K562 (cell line): ENCODE data around the gene POLR3GL. TPM values are rescaled to one million over a fixed set of nuclear protein-coding genes. Genes with fewer than 3 reads are reported as not detected.

Experiments
- ATAC-seq: fragments of 200-7000 bp; cut with Tn5 transposase; 3 replicates; pipeline ENCODE4 v1.9.1; 2020; ENCODE audit warnings: moderate library complexity
- BruUV-seq: library from RNA; stranded (reverse); fragments of 400-500 nt; replicated peaks from 2 replicates; lab custom pipeline; 2021; lab: Mats Ljungman, UMichigan
- CTCF ChIA-PET: fragments of 300-600 bp; formaldehyde crosslinking; extraction: SDS; loops from one replicate; lab custom pipeline; 2021; ENCODE audit warnings: low intra/inter-chr PET ratio; lab: Yijun Ruan, JAX
- POLR2A ChIA-PET: fragments of 300-600, 350-650 bp; sonication (Branson Sonifier 250); formaldehyde crosslinking; extraction: SDS; loops from one replicate; lab custom pipeline; 2021; ENCODE audit warnings: antibody characterized with exemption, inconsistent platforms; lab: Yijun Ruan, JAX
- DNase-seq, 4 experiments: peaks; one replicate each; pipeline versions ENCODE4 v3.0.0 to v3.0.0-alpha.2; 2011 to 2018; ENCODE audit warnings: low spot score in 3 of 4, mixed read lengths in 3 of 4; ENCODE audit errors: extremely low read depth in 1 of 4
- FAIRE-seq: peaks from 2 replicates; lab custom pipeline; 2011; peaks lifted over from hg19 to GRCh38; lab: Jason Lieb, UNC
- H2AFZ ChIP-seq: 2 replicates; pipeline ENCODE4 v1.6.0; 2011; ENCODE audit warnings: low read depth, low read length, control low read depth, inconsistent platforms
- H3K27ac ChIP-seq: fragments of 200-600 bp; 3 replicates; pipeline ENCODE4 v1.8.0; 2011; ENCODE audit warnings: low read depth, mild to moderate bottlenecking, control low read depth, inconsistent platforms, low read length, moderate library complexity, mixed read lengths; ENCODE audit errors: extremely low read depth
- H3K27me3 ChIP-seq, 2 experiments: fragments of 300-600 bp in 1 of 2; 2 replicates in 1 of 2; 3 replicates in 1 of 2; pipeline versions ENCODE4 v1.6.0 to v1.8.0; 2011; ENCODE audit warnings: inconsistent platforms in 2 of 2, low read length in 2 of 2, mild to moderate bottlenecking in 1 of 2, mixed read lengths in 1 of 2, moderate library complexity in 1 of 2; ENCODE audit not compliant: control insufficient read depth in 2 of 2, insufficient read depth in 2 of 2
- H3K36me3 ChIP-seq: fragments of 300-600 bp; 3 replicates; pipeline ENCODE4 v1.8.0; 2011; ENCODE audit warnings: mild to moderate bottlenecking, low read length, inconsistent platforms; ENCODE audit not compliant: control insufficient read depth, insufficient read depth
- H3K4me1 ChIP-seq, 2 experiments: fragments of 200-600 bp in 1 of 2; replicated peaks in 1 of 2; 2 replicates in 1 of 2; 3 replicates in 1 of 2; pipeline versions ENCODE4 v1.5.1 to v1.8.0; 2011; ENCODE audit warnings: inconsistent platforms in 2 of 2, low read length in 2 of 2, mild to moderate bottlenecking in 1 of 2, mixed read lengths in 1 of 2, moderate library complexity in 1 of 2; ENCODE audit not compliant: control insufficient read depth in 2 of 2, insufficient read depth in 2 of 2
- H3K4me2 ChIP-seq: 2 replicates; pipeline ENCODE4 v1.6.1; 2011; ENCODE audit warnings: low read length, control low read depth, inconsistent platforms, mixed read lengths; ENCODE audit not compliant: insufficient read depth
- H3K4me3 ChIP-seq: fragments of 200-600 bp; sonication (generic), shearing (Covaris generic); 2 replicates; pipeline ENCODE4 v1.5.1; 2016; ENCODE audit warnings: control low read depth, inconsistent platforms
- H3K79me2 ChIP-seq: fragments of 200-600 bp; 3 replicates; pipeline ENCODE4 v1.8.0; 2011; ENCODE audit warnings: low read length, inconsistent platforms; ENCODE audit not compliant: control insufficient read depth, insufficient read depth
- H3K9ac ChIP-seq, 2 experiments: 2 replicates each; pipeline versions ENCODE4 v1.6.0 to v1.6.1; 2011; ENCODE audit warnings: low read depth in 2 of 2, low read length in 2 of 2, control low read depth in 1 of 2, inconsistent platforms in 1 of 2, mild to moderate bottlenecking in 1 of 2, mixed read lengths in 1 of 2; ENCODE audit not compliant: insufficient read depth in 1 of 2
- H3K9me1 ChIP-seq: one replicate; pipeline ENCODE4 v1.6.0; 2011; ENCODE audit warnings: inconsistent platforms, mild to moderate bottlenecking, low read length, moderate library complexity; ENCODE audit not compliant: control insufficient read depth, insufficient read depth
- H3K9me3 ChIP-seq: replicated peaks from 2 replicates; pipeline ENCODE4 v1.5.1; 2011; ENCODE audit warnings: low read depth, low read length, inconsistent platforms; ENCODE audit not compliant: control insufficient read depth, insufficient read depth
- H4K20me1 ChIP-seq: replicated peaks from 2 replicates; pipeline ENCODE4 v1.6.1; 2011; ENCODE audit warnings: low read length, inconsistent platforms, mixed read lengths; ENCODE audit not compliant: control insufficient read depth, insufficient read depth
- C11orf30 ChIP-seq: fragments of 450-650 bp; IDR thresholded peaks from 2 replicates; pipeline ENCODE4 v1.6.1; 2016; ENCODE audit warnings: low read depth, mild to moderate bottlenecking
- CBFB ChIP-seq: sonication (generic); formaldehyde crosslinking; IDR thresholded peaks from 2 replicates; pipeline ENCODE4 v1.4.0; 2020; ENCODE audit warnings: mild to moderate bottlenecking, missing genetic modification reagents
- CBX1 ChIP-seq: sonication (generic); IDR thresholded peaks from 2 replicates; pipeline ENCODE4 v1.6.1; 2016; ENCODE audit warnings: antibody characterized with exemption, low read depth, mild to moderate bottlenecking
- GTF2E2 ChIP-seq: fragments of 200-800 bp; sonication (Bioruptor generic); IDR thresholded peaks from 2 replicates; pipeline ENCODE4 v1.6.1; 2016; ENCODE audit warnings: missing genetic modification characterization, missing compliant biosample characterization
- PML ChIP-seq: IDR thresholded peaks from 2 replicates; pipeline ENCODE4 v1.6.1; 2012; ENCODE audit warnings: low read length, inconsistent platforms
- RBFOX2 ChIP-seq: fragments of 200-400 bp; formaldehyde crosslinking; IDR thresholded peaks from 2 replicates; pipeline ENCODE4 v1.6.1; 2017; ENCODE audit warnings: low read depth, mild to moderate bottlenecking, low read length, moderate library complexity
- SNAPC5 ChIP-seq: fragments of 250-450 bp; sonication (Bioruptor Pico); IDR thresholded peaks from 2 replicates; pipeline ENCODE4 v1.8.0; 2021; ENCODE audit warnings: moderate library complexity, mild to moderate bottlenecking, inconsistent platforms
- SNRNP70 ChIP-seq: fragments of 200-400 bp; formaldehyde crosslinking; optimal IDR thresholded peaks from 2 replicates; pipeline ENCODE3; 2017; ENCODE audit warnings: low read depth, low read length
- TBL1XR1 ChIP-seq, 2 experiments: IDR thresholded peaks; 2 replicates each; pipeline ENCODE4 v1.6.1; 2012; ENCODE audit warnings: improper control_type of control experiment in 2 of 2, low read length in 2 of 2, mild to moderate bottlenecking in 1 of 2
- TCF3 ChIP-seq: sonication (generic); formaldehyde crosslinking; IDR thresholded peaks from 2 replicates; pipeline ENCODE4 v1.4.0; 2020; ENCODE audit warnings: mild to moderate bottlenecking, missing genetic modification reagents
- XRCC3 ChIP-seq: fragments of 450-650 bp; IDR thresholded peaks from 2 replicates; pipeline ENCODE4 v1.6.1; 2017; ENCODE audit warnings: mild to moderate bottlenecking, moderate library complexity
- ZNF384 ChIP-seq: IDR thresholded peaks from 2 replicates; pipeline ENCODE4 v1.6.1; 2012; ENCODE audit warnings: low read depth, low read length, improper control_type of control experiment
- ZNF785 ChIP-seq: fragments of 250-450 bp; sonication (Bioruptor Pico); IDR thresholded peaks from 2 replicates; pipeline ENCODE4 v1.4.0; 2020; ENCODE audit warnings: mild to moderate bottlenecking
- WGBS: fragments of 100-300 bp; shearing (Covaris generic); methylation state at CpG from one replicate; pipeline ENCODE4 v1.1.6; 2016; ENCODE audit warnings: low coverage, mixed read lengths; ENCODE audit not compliant: insufficient coverage; ENCODE audit errors: missing lambda C conversion rate; 5-methylcytosine and 5-hydroxymethylcytosine counted together
- in situ Hi-C: fragments of 300-500 bp; cut with MboI; formaldehyde crosslinking; loops from 4 replicates; pipeline ENCODE4 v1.15.0; 2018; ENCODE audit warnings: inconsistent platforms, mixed read lengths
- intact Hi-C: fragments of 100-400 bp; cut with micrococcal nuclease; formaldehyde crosslinking; loops from 2 replicates; pipeline ENCODE4 v1.14.2; 2022
- polyA plus RNA-seq, 8 experiments: library from polyadenylated mRNA; depleted of rRNA in 4 of 8; stranded (reverse) in 5 of 8; unstranded in 3 of 8; fragments of >200 nt; fragmentation: Nextera tagmentation in 2 of 8; fragmentation: Illumina TruSeq in 1 of 8; extraction: Ambion mirVana in 2 of 8; extraction: Trizol in 1 of 8; gene quantifications; 2 replicates each; pipeline versions ENCODE4 v1.2.1 to v1.2.3, GENCODE V29; 2011 to 2014; ENCODE audit warnings: inconsistent platforms in 1 of 8, missing spikeins in 1 of 8
- total RNA-seq, 7 experiments: library from RNA; depleted of rRNA in 6 of 7; stranded (reverse); fragments of >200 nt in 6 of 7; fragmentation: Illumina TruSeq in 2 of 7; extraction: Trizol in 2 of 7; gene quantifications; 2 replicates each; pipeline versions ENCODE4 v1.2.1 to v1.2.3, GENCODE V29; 2011 to 2021; ENCODE audit warnings: low replicate concordance in 1 of 7
- TF ChIP-seq, protein P1 (sequence below): sonication (generic); formaldehyde crosslinking; IDR thresholded peaks from 2 replicates; pipeline ENCODE4 v1.8.0; 2022; ENCODE audit warnings: mild to moderate bottlenecking, missing genetic modification reagents

The POLR3GL gene
- total and polyA plus RNA-seq, 9 of the 15 experiments (the other 6 are each of a cell fraction or from before 2014, with no cell fraction given), result 14.6 to 48.4 (median 38.2) TPM

DNA sequence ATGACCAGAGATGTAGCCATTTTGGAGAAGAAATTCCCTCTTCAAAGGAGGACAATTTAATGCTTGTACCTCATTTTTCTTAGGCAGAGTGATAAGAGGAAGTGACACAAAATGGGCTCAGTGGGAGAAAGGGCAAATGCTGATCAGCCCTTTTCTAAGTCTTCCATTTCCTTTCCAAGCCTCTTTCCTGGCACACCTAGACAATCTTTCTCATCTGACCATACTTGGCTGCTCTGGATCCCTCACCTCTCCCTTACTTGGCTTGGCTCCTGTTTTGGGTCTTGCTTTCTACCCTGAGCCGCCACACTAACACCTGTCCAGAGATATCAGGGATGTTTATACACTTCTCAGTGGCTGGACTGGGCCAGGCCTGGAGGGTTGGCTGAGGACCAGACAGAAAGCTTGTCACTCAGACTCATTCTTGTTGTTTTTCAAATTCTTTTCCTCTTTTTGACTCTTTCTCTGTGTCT lies 18.8 kb downstream of the POLR3GL start (continued):
- TF ChIP-seq SNAPC5 (CRISPR knock-in tag) (no peak), RBFOX2 (no peak), C11orf30 (peak; percentile 40; the same call in 1 of the 2 replicates), CBFB (CRISPR knock-in tag) (no peak), ZNF384 (no peak), XRCC3 (no peak), TCF3 (CRISPR knock-in tag) (no peak), PML (no peak), SNRNP70 (no peak), ZNF785 (no peak), TBL1XR1 (IDR thresholded peaks at IDR 0.05; ENCODE audit: low read length in 2 of 2) (no peak), CBX1 (no peak)

DNA sequence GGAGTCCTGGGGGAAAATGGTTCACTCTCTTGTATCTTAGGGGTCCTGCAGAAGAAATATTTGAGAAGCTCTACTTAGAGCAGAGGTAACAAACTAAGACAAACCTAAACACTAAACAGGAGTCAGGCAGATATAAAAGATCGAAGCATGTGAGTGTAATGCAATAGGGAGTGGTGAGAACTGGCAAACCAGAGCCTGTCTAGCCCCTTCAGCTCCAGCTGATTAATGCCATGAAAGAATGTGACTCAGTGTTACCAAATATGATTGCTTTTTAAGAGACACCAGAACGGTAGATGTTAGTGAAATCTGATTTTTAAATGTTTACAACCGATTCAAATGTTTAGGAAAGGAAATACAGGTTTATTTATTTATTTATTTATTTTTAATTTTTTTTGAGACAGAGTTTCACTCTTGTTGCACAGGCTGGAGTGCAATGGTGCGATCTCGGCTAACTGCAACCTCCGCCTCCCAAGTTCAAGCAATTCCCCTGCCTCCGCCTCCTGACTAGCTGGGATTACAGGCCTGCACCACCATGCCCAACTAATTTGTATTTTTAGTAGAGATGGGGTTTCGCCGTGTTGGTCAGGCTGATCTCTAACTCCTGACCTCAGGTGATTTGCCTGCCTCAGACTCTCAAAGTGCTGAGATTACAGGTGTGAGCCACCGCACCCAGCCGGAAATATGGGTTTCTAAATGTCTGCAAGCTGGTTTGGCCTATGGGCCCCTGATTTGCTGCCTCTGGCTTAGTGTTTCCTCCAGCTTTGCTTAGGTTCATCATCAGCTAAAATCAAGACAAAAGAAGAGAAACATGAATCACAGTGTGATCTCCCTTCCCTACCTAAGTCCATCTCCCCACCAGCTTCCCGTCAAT lies 19.7 kb downstream of the POLR3GL start:
- no peaks in the 10 kb centered on the region for H4K20me1 ChIP-seq
- POLR2A ChIA-PET, result interaction anchor here (0.6 to 15.5 kb wide), 6 partner anchors 9 to 156 kb away, joined by 3 to 320 read pairs (median 5); partner anchors contain the start of genes RBM8A and TXNIP
- no peak overlapping the region for H3K4me3 ChIP-seq
- 84% methylated on average over 12 of the region's 12 CpGs for WGBS
- H3K27ac ChIP-seq, result 0 out of 3 replicates have a peak overlapping the region, but pooled peaks have one; percentile 57
- BruUV-seq, result no TSS peak
- TF ChIP-seq GTF2E2 (tag), result 0 out of 2 replicates have a peak, but pooled peaks have one; percentile 13
- TF ChIP-seq, protein P1, sequence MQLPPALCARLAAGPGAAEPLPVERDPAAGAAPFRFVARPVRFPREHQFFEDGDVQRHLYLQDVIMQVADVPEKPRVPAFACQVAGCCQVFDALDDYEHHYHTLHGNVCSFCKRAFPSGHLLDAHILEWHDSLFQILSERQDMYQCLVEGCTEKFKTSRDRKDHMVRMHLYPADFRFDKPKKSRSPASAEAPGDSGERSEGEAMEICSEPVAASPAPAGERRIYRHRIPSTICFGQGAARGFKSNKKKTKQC, result no peak
- ATAC-seq, result no peak
- no peak overlapping the region for H3K4me2 ChIP-seq
- no peak for DNase-seq
- peak overlapping the region in 1 of 2 experiments; percentile 38; a peak in 1 of 4 replicates for H3K9ac ChIP-seq
- no peaks in the 10 kb centered on the region for H3K9me3 ChIP-seq
- in situ Hi-C loops (no loop called here), intact Hi-C loops (no loop called here)
- no peak overlapping the region for H2AFZ ChIP-seq
- peaks cover 8% of the 10 kb centered on the region; the same call in 2 of the 3 replicates for H3K79me2 ChIP-seq
- FAIRE-seq, result no peak
- CTCF ChIA-PET, result no interaction called here
- peaks cover 21 to 65% of the 10 kb centered on the region in 2 experiments for H3K4me1 ChIP-seq
- H3K27me3 ChIP-seq, result no peaks in the 10 kb centered on the region
- no peaks in the 10 kb centered on the region; the same call in 2 of the 3 replicates for H3K36me3 ChIP-seq
- no peaks in the 10 kb centered on the region for H3K9me1 ChIP-seq
